ENCODE measurements around the gene KIF16B. TPM values are rescaled to one million over a fixed set of nuclear protein-coding genes. Genes with fewer than 3 reads are reported as not detected.

Gene KIF16B
- total and polyA plus RNA-seq, 2 of the 13 experiments (the other 11 are each of a cell fraction or from before 2014, with no cell fraction given), result 6.9 to 18.0 TPM

- TF ChIP-seq, protein P1, sequence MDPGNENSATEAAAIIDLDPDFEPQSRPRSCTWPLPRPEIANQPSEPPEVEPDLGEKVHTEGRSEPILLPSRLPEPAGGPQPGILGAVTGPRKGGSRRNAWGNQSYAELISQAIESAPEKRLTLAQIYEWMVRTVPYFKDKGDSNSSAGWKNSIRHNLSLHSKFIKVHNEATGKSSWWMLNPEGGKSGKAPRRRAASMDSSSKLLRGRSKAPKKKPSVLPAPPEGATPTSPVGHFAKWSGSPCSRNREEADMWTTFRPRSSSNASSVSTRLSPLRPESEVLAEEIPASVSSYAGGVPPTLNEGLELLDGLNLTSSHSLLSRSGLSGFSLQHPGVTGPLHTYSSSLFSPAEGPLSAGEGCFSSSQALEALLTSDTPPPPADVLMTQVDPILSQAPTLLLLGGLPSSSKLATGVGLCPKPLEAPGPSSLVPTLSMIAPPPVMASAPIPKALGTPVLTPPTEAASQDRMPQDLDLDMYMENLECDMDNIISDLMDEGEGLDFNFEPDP (CRISPR knock-in tag; conservative IDR thresholded peaks at IDR 0.05), result no peak
- TF ChIP-seq FOXK1 (CRISPR knock-in tag; IDR thresholded peaks at IDR 0.05; ENCODE audit: borderline replicate concordance, low read depth), result no peak
These were observed 48.3 kb upstream of the KIF16B start (continued) for GRCh38 chr20:16621435-16622141.

DNA sequence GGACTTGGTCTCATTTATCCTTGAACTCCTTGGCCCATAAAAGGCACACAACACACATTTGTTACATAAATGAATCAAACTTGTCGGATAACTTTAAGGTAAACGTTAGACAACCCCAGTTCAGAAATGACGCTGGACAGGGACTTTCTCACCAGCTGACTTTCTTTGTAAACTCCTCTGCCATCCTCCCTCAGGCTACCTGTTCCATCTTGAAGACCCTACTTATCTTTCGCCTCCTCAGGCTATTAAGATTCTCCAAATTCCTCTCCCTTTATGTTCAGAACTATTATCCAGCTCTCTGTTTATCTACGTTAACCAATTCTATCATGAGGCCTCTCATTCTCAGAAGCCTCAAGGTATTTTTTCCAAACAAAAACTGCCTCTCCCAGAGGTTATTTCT is 47.7 kb upstream of the KIF16B start:
- in situ Hi-C loops (cut with HindIII; ENCODE audit: extremely low pct_ligation_motif_present, low pct_unique_long_range_greater_than_20kb) (loop anchor here (10.0 kb wide), 1 partner anchor 106 kb away; no protein-coding TSS in a partner anchor), intact Hi-C loops (cut with micrococcal nuclease; ENCODE audit: unreplicated experiment) (no loop called here)
- Histone ChIP-seq H3K9ac (ENCODE audit: insufficient read depth, low read depth, low read length) (no peak overlapping the region), H3K4me2 (ENCODE audit: low read depth, low read length) (no peak overlapping the region), H3K27ac (ENCODE audit: extremely low read length, insufficient read depth, low read length) (no peak overlapping the region), H3K4me3 (replicated peaks in 1 of 3; ENCODE audit: insufficient read depth in 1 of 3, low read depth in 2 of 3, low read length in 3 of 3) (no peak overlapping the region), H4K20me1 (ENCODE audit: insufficient read depth, low read length) (no peaks in the 10 kb centered on the region), H3K4me1 (ENCODE audit: insufficient read depth, low read length) (no peaks in the 10 kb centered on the region), H3K36me3 (replicated peaks in 1 of 2; ENCODE audit: control insufficient read depth in 1 of 2, insufficient read depth in 2 of 2, low read length in 2 of 2) (no peaks in the 10 kb centered on the region), H2AFZ (ENCODE audit: low read length) (no peak overlapping the region), H3K79me2 (ENCODE audit: insufficient read depth, low read length) (no peaks in the 10 kb centered on the region), H3K27me3 (ENCODE audit: control insufficient read depth in 1 of 2, insufficient read depth in 2 of 2, low read length in 2 of 2) (peaks cover 0 to under 1% of the 10 kb centered on the region in 2 experiments; a peak in 2 of 5 replicates), H3K9me3 (ENCODE audit: low read length) (no peaks in the 10 kb centered on the region)
- DNase-seq (ENCODE audit: low spot score) (no peak), ATAC-seq (no peak), FAIRE-seq (no peak)
- 24% methylated on average over 5 of the region's 5 CpGs for WGBS (ENCODE audit: low lambda C conversion rate)
- ChIA-PET CTCF (ENCODE audit: low intra/inter-chr PET ratio, low total read pairs) (no interaction called here), POLR2A (no interaction called here)
- no TSS peak for BruUV-seq (replicated peaks)
- TF ChIP-seq, protein P2, sequence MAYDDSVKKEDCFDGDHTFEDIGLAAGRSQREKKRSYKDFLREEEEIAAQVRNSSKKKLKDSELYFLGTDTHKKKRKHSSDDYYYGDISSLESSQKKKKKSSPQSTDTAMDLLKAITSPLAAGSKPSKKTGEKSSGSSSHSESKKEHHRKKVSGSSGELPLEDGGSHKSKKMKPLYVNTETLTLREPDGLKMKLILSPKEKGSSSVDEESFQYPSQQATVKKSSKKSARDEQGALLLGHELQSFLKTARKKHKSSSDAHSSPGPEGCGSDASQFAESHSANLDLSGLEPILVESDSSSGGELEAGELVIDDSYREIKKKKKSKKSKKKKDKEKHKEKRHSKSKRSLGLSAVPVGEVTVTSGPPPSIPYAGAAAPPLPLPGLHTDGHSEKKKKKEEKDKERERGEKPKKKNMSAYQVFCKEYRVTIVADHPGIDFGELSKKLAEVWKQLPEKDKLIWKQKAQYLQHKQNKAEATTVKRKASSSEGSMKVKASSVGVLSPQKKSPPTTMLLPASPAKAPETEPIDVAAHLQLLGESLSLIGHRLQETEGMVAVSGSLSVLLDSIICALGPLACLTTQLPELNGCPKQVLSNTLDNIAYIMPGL (CRISPR knock-in tag; IDR thresholded peaks at IDR 0.05; ENCODE audit: borderline replicate concordance in 1 of 2, low read depth in 1 of 2), result no peak
- TF ChIP-seq CBX5 (CRISPR knock-in tag; IDR thresholded peaks at IDR 0.05; ENCODE audit: borderline replicate concordance) (no peak), ZBTB46 (CRISPR knock-in tag; IDR thresholded peaks at IDR 0.05; ENCODE audit: borderline replicate concordance) (no peak), FIP1L1 (IDR thresholded peaks at IDR 0.05; ENCODE audit: borderline replicate concordance, insufficient read depth, low read depth, low read length) (no peak), MEIS2 (CRISPR knock-in tag; IDR thresholded peaks at IDR 0.05) (no peak), PAF1 (CRISPR knock-in tag; IDR thresholded peaks at IDR 0.05) (no peak), MED8 (CRISPR knock-in tag; IDR thresholded peaks at IDR 0.05; ENCODE audit: insufficient replicate concordance) (no peak), ZNF446 (CRISPR knock-in tag; IDR thresholded peaks at IDR 0.05) (no peak), ZSCAN21 (CRISPR knock-in tag; IDR thresholded peaks at IDR 0.05; ENCODE audit: borderline replicate concordance) (no peak)
- TF ChIP-seq, protein P3, sequence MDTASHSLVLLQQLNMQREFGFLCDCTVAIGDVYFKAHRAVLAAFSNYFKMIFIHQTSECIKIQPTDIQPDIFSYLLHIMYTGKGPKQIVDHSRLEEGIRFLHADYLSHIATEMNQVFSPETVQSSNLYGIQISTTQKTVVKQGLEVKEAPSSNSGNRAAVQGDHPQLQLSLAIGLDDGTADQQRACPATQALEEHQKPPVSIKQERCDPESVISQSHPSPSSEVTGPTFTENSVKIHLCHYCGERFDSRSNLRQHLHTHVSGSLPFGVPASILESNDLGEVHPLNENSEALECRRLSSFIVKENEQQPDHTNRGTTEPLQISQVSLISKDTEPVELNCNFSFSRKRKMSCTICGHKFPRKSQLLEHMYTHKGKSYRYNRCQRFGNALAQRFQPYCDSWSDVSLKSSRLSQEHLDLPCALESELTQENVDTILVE (CRISPR knock-in tag; IDR thresholded peaks at IDR 0.05), result no peak
- TF ChIP-seq, protein P4, sequence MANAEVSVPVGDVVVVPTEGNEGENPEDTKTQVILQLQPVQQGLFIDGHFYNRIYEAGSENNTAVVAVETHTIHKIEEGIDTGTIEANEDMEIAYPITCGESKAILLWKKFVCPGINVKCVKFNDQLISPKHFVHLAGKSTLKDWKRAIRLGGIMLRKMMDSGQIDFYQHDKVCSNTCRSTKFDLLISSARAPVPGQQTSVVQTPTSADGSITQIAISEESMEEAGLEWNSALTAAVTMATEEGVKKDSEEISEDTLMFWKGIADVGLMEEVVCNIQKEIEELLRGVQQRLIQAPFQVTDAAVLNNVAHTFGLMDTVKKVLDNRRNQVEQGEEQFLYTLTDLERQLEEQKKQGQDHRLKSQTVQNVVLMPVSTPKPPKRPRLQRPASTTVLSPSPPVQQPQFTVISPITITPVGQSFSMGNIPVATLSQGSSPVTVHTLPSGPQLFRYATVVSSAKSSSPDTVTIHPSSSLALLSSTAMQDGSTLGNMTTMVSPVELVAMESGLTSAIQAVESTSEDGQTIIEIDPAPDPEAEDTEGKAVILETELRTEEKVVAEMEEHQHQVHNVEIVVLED (CRISPR knock-in tag; IDR thresholded peaks at IDR 0.05; ENCODE audit: borderline replicate concordance), result no peak
